NCI-H2196 (cell line): ENCODE results near the gene GTF2H2.
"Not testable (repeated sequence)": the region's sequence is repeated elsewhere in the genome, so short reads cannot be mapped to it uniquely, and the experiment has no call there.

Experiments used
- DNase-seq: peaks from one replicate; lab custom pipeline; 2025; ENCODE audit not compliant: unreplicated experiment; lab: John Stamatoyannopoulos, UW

The GTF2H2 gene

GRCh38 chr5:71067262-71067928 is at the start of gene GTF2H2:
GTF2H2 (minus strand) TSS chr5:71067676; CDS start chr5:71062763, 4,913 bp downstream.
- DNase-seq = not testable (repeated sequence)

GRCh38 chr5:71109730-71110275 is 42.3 kb upstream of the GTF2H2 start:
- not testable (repeated sequence) for DNase-seq

GRCh38 chr5:71099996-71100395 is 32.5 kb upstream of the GTF2H2 start:
- not testable (repeated sequence) for DNase-seq

- DNase-seq = not testable (repeated sequence)
Measured at GRCh38 chr5:71097930-71098203, 30.4 kb upstream of the GTF2H2 start.

GRCh38 chr5:71097173-71097929 is 29.9 kb upstream of the GTF2H2 start:
- not testable (repeated sequence) for DNase-seq

GRCh38 chr5:71089773-71090172 is 22.3 kb upstream of the GTF2H2 start:
- not testable (repeated sequence) for DNase-seq

GRCh38 chr5:71088754-71089153 is 21.3 kb upstream of the GTF2H2 start:
- not testable (repeated sequence) for DNase-seq

- DNase-seq = not testable (repeated sequence)
Measured at GRCh38 chr5:71086145-71086544, 18.7 kb upstream of the GTF2H2 start.

- not testable (repeated sequence) for DNase-seq
Measured at GRCh38 chr5:71084280-71085063, 17.0 kb upstream of the GTF2H2 start.

- not testable (repeated sequence) for DNase-seq
Measured at GRCh38 chr5:71082898-71083297, 15.4 kb upstream of the GTF2H2 start.

- DNase-seq = not testable (repeated sequence)
Measured at GRCh38 chr5:71082340-71082739, 14.9 kb upstream of the GTF2H2 start.

GRCh38 chr5:71061322-71061721 is 6.2 kb downstream of the GTF2H2 start:
- not testable (repeated sequence) for DNase-seq

- not testable (repeated sequence) for DNase-seq
Measured at GRCh38 chr5:71059426-71059825, 8.1 kb downstream of the GTF2H2 start.

GRCh38 chr5:71044808-71045207 is 22.7 kb downstream of the GTF2H2 start:
- not testable (repeated sequence) for DNase-seq

GRCh38 chr5:71044128-71044527 is 23.3 kb downstream of the GTF2H2 start:
- not testable (repeated sequence) for DNase-seq

GRCh38 chr5:71031046-71031776 is 36.3 kb downstream of the GTF2H2 start:
- not testable (repeated sequence) for DNase-seq

GRCh38 chr5:71025289-71025953 is 42.1 kb downstream of the GTF2H2 start, which contains the start of gene NAIP:
NAIP (minus strand) TSS chr5:71025339; CDS start chr5:71012915, 12,424 bp downstream.
- not testable (repeated sequence) for DNase-seq

- DNase-seq = not testable (repeated sequence)
Measured at GRCh38 chr5:71020643-71021042, 46.8 kb downstream of the GTF2H2 start.

- not testable (repeated sequence) for DNase-seq
Measured at GRCh38 chr5:71018376-71019005, 49.0 kb downstream of the GTF2H2 start.
